Endodermal cell (in vitro differentiated cells): ENCODE data around the gene TARBP2. TPM values are rescaled to one million over a fixed set of nuclear protein-coding genes. Genes with fewer than 3 reads are reported as not detected.
A peak's percentile ranks its signal among the peaks of the same experiment; 100 is the strongest.

ENCODE experiments used
- DNase-seq: peaks from one replicate; pipeline ENCODE4 v3.0.0-alpha.2; 2017
- H3K27ac ChIP-seq: 2 replicates; pipeline ENCODE4 v1.5.1; 2013; ENCODE audit warnings: mild to moderate bottlenecking, low read depth, low read length, moderate library complexity
- H3K27me3 ChIP-seq: 2 replicates; pipeline ENCODE4 v1.6.1; 2013; ENCODE audit warnings: mild to moderate bottlenecking, low read length, moderate library complexity; ENCODE audit not compliant: insufficient read depth, control insufficient read depth, poor library complexity, severe bottlenecking
- H3K36me3 ChIP-seq: 2 replicates; pipeline ENCODE4 v1.7.0; 2013; ENCODE audit warnings: mild to moderate bottlenecking, low read length, moderate library complexity; ENCODE audit not compliant: control insufficient read depth, insufficient read depth
- H3K4me1 ChIP-seq: one replicate; pipeline ENCODE4 v1.7.0; 2013; ENCODE audit warnings: low read length; ENCODE audit not compliant: control insufficient read depth, insufficient read depth
- H3K4me3 ChIP-seq: 2 replicates; pipeline ENCODE4 v1.5.1; 2013; ENCODE audit warnings: mild to moderate bottlenecking, low read length, moderate library complexity
- H3K9ac ChIP-seq: 2 replicates; pipeline ENCODE4 v1.6.1; 2013; ENCODE audit warnings: mild to moderate bottlenecking, low read length, moderate library complexity; ENCODE audit not compliant: poor library complexity, severe bottlenecking; ENCODE audit errors: extremely low read depth
- H3K9me3 ChIP-seq: 2 replicates; pipeline ENCODE4 v1.6.1; 2013; ENCODE audit warnings: mild to moderate bottlenecking, low read length, moderate library complexity; ENCODE audit not compliant: control insufficient read depth
- H3K27ac Mint-ChIP-seq: 2 replicates; pipeline ENCODE4 v1.8.0; 2020; ENCODE audit warnings: mixed read lengths
- H3K27me3 Mint-ChIP-seq: 2 replicates; pipeline ENCODE4 v1.8.0; 2021; ENCODE audit warnings: mild to moderate bottlenecking, mixed read lengths; ENCODE audit not compliant: insufficient read depth
- H3K36me3 Mint-ChIP-seq: 2 replicates; pipeline ENCODE4 v1.8.0; 2020; ENCODE audit warnings: low read depth, mixed read lengths
- H3K4me1 Mint-ChIP-seq: 2 replicates; pipeline ENCODE4 v1.8.0; 2020; ENCODE audit warnings: mixed read lengths
- H3K4me3 Mint-ChIP-seq: 2 replicates; pipeline ENCODE4 v1.8.0; 2020; ENCODE audit warnings: mild to moderate bottlenecking, moderate library complexity, mixed read lengths
- H3K9me3 Mint-ChIP-seq: 2 replicates; pipeline ENCODE4 v1.8.0; 2020; ENCODE audit warnings: mild to moderate bottlenecking, mixed read lengths
- CTCF ChIP-seq: fragments of 200-600 bp; sonication (generic); conservative IDR thresholded peaks from 2 replicates; pipeline ENCODE4 v1.5.0; 2021; ENCODE audit warnings: antibody characterized with exemption, mild to moderate bottlenecking
- WGBS, 2 experiments: methylation state at CpG; one replicate each; pipeline versions ENCODE4 v1.1.5 to v1.1.7; 2013; ENCODE audit warnings: missing lambda C conversion rate in 2 of 2, mixed read lengths in 1 of 2; ENCODE audit not compliant: insufficient coverage in 1 of 2, insufficient read length in 1 of 2; 5-methylcytosine and 5-hydroxymethylcytosine counted together
- total RNA-seq, 2 donors: library from RNA; stranded (reverse); fragmentation: NEBNext Ultra II Directional in 1 of 2; extraction: Animal tissue kit (Norgen Biotek cat#: 25700) in 1 of 2; gene quantifications; 2 replicates in 1 of 2; 3 replicates in 1 of 2; pipeline ENCODE4 v1.2.1, GENCODE V29; 2021

Gene TARBP2
- total RNA-seq, 2 donors from 2014 or later = 48.4 to 60.3 TPM

DNA sequence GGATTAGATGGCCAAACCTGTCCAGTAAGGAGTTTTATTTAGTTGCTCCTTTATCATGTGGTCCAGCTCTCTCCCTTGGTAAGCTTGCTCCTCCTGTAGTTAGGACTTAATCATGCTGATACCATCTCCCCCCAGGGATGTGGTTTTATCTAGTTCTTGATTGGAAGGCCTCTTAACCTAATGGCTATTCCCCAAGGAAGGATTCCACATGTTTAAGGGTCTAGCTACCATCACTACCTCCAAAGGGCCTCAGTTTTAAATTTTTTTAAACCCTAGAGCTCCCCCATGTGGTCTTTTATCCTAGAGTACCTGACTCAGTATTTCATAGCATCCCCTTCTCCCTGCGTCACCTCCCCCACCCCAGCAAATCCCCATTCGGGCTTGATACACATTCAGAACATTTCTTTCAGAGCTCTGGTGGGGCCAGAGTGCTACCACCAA is 24.3 kb upstream of the TARBP2 start:
- 80 to 85% methylated on average over 2 of the region's 2 CpGs for WGBS, 2 experiments
- Mint-ChIP-seq H3K27ac (peak overlapping the region; percentile 87), H3K36me3 (peaks cover 84% of the 10 kb centered on the region), H3K27me3 (no peaks in the 10 kb centered on the region), H3K4me1 (peaks cover 60% of the 10 kb centered on the region), H3K4me3 (no peak overlapping the region), H3K9me3 (no peaks in the 10 kb centered on the region)
- Histone ChIP-seq H3K36me3 (peaks cover 96% of the 10 kb centered on the region), H3K4me3 (no peak overlapping the region), H3K27me3 (no peaks in the 10 kb centered on the region), H3K27ac (no peak overlapping the region), H3K4me1 (peaks cover 38% of the 10 kb centered on the region), H3K9ac (no peak overlapping the region), H3K9me3 (no peaks in the 10 kb centered on the region)
- peak; percentile 70 for DNase-seq
- TF ChIP-seq CTCF = peak; percentile 69

DNA sequence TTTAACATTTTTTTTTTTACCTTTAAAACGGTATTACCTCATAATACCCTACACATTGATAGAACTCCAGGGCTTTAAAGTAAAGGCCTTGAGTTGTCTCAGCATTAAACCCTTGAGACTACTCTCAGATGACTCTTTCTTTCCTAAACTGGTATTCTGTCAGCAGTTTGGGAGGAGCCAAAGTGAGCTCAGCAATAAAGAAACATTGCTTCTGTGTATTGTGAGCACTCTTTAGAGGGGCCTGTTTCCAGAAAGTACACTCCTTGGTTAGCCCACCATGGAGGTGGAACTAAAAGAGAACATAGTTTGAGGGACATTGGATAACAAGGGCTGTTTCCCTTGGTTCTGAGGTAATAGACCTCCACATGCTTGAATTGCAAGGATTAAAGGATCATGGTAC is 22.2 kb upstream of the TARBP2 start:
- H3K4me3 ChIP-seq = no peak overlapping the region
- H3K4me3 Mint-ChIP-seq = no peak overlapping the region
- no peak overlapping the region for H3K9ac ChIP-seq
- H3K36me3 Mint-ChIP-seq = peaks cover 80% of the 10 kb centered on the region
- H3K9me3 ChIP-seq = no peaks in the 10 kb centered on the region
- H3K27ac ChIP-seq = no peak overlapping the region
- H3K9me3 Mint-ChIP-seq = no peaks in the 10 kb centered on the region
- H3K27ac Mint-ChIP-seq = peak overlapping the region; percentile 55
- TF ChIP-seq CTCF = no peak
- no peak for DNase-seq
- no peaks in the 10 kb centered on the region for H3K27me3 Mint-ChIP-seq
- 93 to 100% methylated on average over 1 of the region's 1 CpG for WGBS, 2 experiments
- peaks cover 45% of the 10 kb centered on the region for H3K4me1 ChIP-seq
- peaks cover 62% of the 10 kb centered on the region for H3K4me1 Mint-ChIP-seq
- no peaks in the 10 kb centered on the region for H3K27me3 ChIP-seq
- peaks cover 96% of the 10 kb centered on the region for H3K36me3 ChIP-seq

- no peak for TF ChIP-seq CTCF
- 91 to 100% methylated on average over 3 to 5 of the region's 5 CpGs for WGBS, 2 experiments
- Histone ChIP-seq H3K27me3 (no peaks in the 10 kb centered on the region), H3K4me1 (peaks cover 41% of the 10 kb centered on the region), H3K9ac (no peak overlapping the region), H3K4me3 (no peak overlapping the region), H3K9me3 (no peaks in the 10 kb centered on the region), H3K27ac (no peak overlapping the region), H3K36me3 (peaks cover 96% of the 10 kb centered on the region)
- Mint-ChIP-seq H3K36me3 (peaks cover 80% of the 10 kb centered on the region), H3K27ac (peak overlapping the region; percentile 55), H3K4me1 (peaks cover 59% of the 10 kb centered on the region), H3K27me3 (no peaks in the 10 kb centered on the region), H3K4me3 (no peak overlapping the region), H3K9me3 (no peaks in the 10 kb centered on the region)
- DNase-seq = no peak
Measured at GRCh38 chr12:53479331-53479730, 21.8 kb upstream of the TARBP2 start.
